ENCODE results near the gene BTBD9. TPM values are rescaled to one million over a fixed set of nuclear protein-coding genes. Genes with fewer than 3 reads are reported as not detected.

BTBD9 gene
- total RNA-seq, 1 experiment from 2014 or later, result 10.8 TPM

GRCh38 chr6:38218235-38218634, 421.5 kb downstream of the BTBD9 start:
- no peak for TF ChIP-seq CTCF (conservative IDR thresholded peaks at IDR 0.05)
- no peak for TF ChIP-seq EZH2 (IDR thresholded peaks at IDR 0.05; ENCODE audit: low read depth)
- no peaks in the 10 kb centered on the region for H3F3A ChIP-seq (ENCODE audit: insufficient read depth, low read depth)
- H3K4me2 ChIP-seq, result no peak overlapping the region
- no peaks in the 10 kb centered on the region for H3K36me3 ChIP-seq (ENCODE audit: low read depth)
- no peaks in the 10 kb centered on the region for H3K79me2 ChIP-seq (ENCODE audit: low read depth)
- no peak overlapping the region for H2AFZ ChIP-seq
- no TSS peak for BruUV-seq (replicated peaks)
- H3K27ac ChIP-seq, result no peak overlapping the region
- no peak overlapping the region for H3K4me3 ChIP-seq
- ChIA-PET CTCF (no interaction called here), POLR2A (ENCODE audit: unreplicated experiment) (interaction anchor here (0.7 kb wide), 1 partner anchor 190 kb away, joined by 3 read pairs; no protein-coding TSS in a partner anchor)
- no peaks in the 10 kb centered on the region for H3K9me3 ChIP-seq (ENCODE audit: insufficient read depth, low read depth)
- no peak for DNase-seq
- no peaks in the 10 kb centered on the region for H3K9me2 ChIP-seq (ENCODE audit: insufficient read depth)
- no peaks in the 10 kb centered on the region for H3K27me3 ChIP-seq (ENCODE audit: insufficient read depth, low read depth)
- no peaks in the 10 kb centered on the region for H3K4me1 ChIP-seq (replicated peaks; ENCODE audit: insufficient read depth)
- intact Hi-C loops (cut with micrococcal nuclease; ENCODE audit: unreplicated experiment), result no loop called here
- no peaks in the 10 kb centered on the region for H4K20me1 ChIP-seq (ENCODE audit: insufficient read depth)

- Histone ChIP-seq H3F3A (ENCODE audit: insufficient read depth, low read depth) (no peaks in the 10 kb centered on the region), H3K4me2 (no peak overlapping the region), H3K9me2 (ENCODE audit: insufficient read depth) (no peaks in the 10 kb centered on the region), H3K79me2 (ENCODE audit: low read depth) (no peaks in the 10 kb centered on the region), H2AFZ (no peak overlapping the region), H3K27me3 (ENCODE audit: insufficient read depth, low read depth) (no peaks in the 10 kb centered on the region), H3K27ac (no peak overlapping the region), H3K4me1 (replicated peaks; ENCODE audit: insufficient read depth) (no peaks in the 10 kb centered on the region), H3K36me3 (ENCODE audit: low read depth) (no peaks in the 10 kb centered on the region), H3K9me3 (ENCODE audit: insufficient read depth, low read depth) (no peaks in the 10 kb centered on the region), H4K20me1 (ENCODE audit: insufficient read depth) (no peaks in the 10 kb centered on the region), H3K4me3 (no peak overlapping the region)
- TF ChIP-seq CTCF (conservative IDR thresholded peaks at IDR 0.05), result no peak
- no peak for TF ChIP-seq EZH2 (IDR thresholded peaks at IDR 0.05; ENCODE audit: low read depth)
- BruUV-seq (replicated peaks), result no TSS peak
- intact Hi-C loops (cut with micrococcal nuclease; ENCODE audit: unreplicated experiment), result no loop called here
- ChIA-PET CTCF (no interaction called here), POLR2A (ENCODE audit: unreplicated experiment) (no interaction called here)
- DNase-seq, result no peak
Observed at GRCh38 chr6:38216451-38216850, 423.3 kb downstream of the BTBD9 start.

DNA sequence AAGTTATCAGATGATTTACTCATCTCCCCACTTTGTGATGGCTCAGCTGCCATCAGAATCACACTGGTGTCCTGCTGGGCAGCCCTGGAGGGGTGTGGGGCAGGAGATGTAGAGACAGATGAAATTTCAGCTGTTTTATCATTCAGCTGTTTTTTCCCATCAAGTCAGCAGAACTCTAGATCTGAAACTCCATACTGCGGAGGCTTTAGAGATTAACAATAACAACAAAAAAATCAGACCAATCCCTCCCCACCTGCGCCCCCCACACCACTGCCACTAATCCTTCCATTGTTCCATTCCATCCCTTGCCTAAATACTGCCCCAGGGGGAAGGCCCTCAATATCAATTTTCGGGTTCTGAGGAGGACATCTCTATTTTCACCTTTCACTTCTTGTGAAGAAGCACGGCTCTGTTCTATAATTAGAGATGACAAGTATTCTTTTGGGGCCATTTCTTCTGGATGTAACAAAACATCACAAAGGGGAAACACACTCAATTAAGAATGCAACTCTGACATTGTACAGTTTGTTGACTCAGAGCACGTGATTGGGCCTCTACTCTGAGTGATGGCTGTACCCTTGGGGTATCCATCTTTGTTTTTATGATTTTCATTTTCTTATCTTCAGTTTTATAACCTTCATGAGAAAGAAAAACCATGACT, 423.9 kb downstream of the BTBD9 start:
- H3K27me3 ChIP-seq (ENCODE audit: insufficient read depth, low read depth), result no peaks in the 10 kb centered on the region
- BruUV-seq (replicated peaks), result no TSS peak
- H3K4me2 ChIP-seq, result no peak overlapping the region
- H2AFZ ChIP-seq, result no peak overlapping the region
- TF ChIP-seq CTCF (conservative IDR thresholded peaks at IDR 0.05), result no peak
- TF ChIP-seq EZH2 (IDR thresholded peaks at IDR 0.05; ENCODE audit: low read depth), result no peak
- H3K79me2 ChIP-seq (ENCODE audit: low read depth), result no peaks in the 10 kb centered on the region
- no peaks in the 10 kb centered on the region for H3K4me1 ChIP-seq (replicated peaks; ENCODE audit: insufficient read depth)
- no peaks in the 10 kb centered on the region for H3F3A ChIP-seq (ENCODE audit: insufficient read depth, low read depth)
- no peak overlapping the region for H3K4me3 ChIP-seq
- ChIA-PET POLR2A (ENCODE audit: unreplicated experiment) (no interaction called here), CTCF (interaction anchor here (0.6 kb wide), 1 partner anchor 151 kb away, joined by 10 read pairs; no protein-coding TSS in a partner anchor)
- no peak overlapping the region for H3K27ac ChIP-seq
- DNase-seq, result no peak
- H4K20me1 ChIP-seq (ENCODE audit: insufficient read depth), result no peaks in the 10 kb centered on the region
- intact Hi-C loops (cut with micrococcal nuclease; ENCODE audit: unreplicated experiment), result no loop called here
- H3K36me3 ChIP-seq (ENCODE audit: low read depth), result no peaks in the 10 kb centered on the region
- H3K9me3 ChIP-seq (ENCODE audit: insufficient read depth, low read depth), result no peaks in the 10 kb centered on the region
- no peaks in the 10 kb centered on the region for H3K9me2 ChIP-seq (ENCODE audit: insufficient read depth)

Measured in PC-9 (cell line).